ES-I3 (cell line): ENCODE data around the gene WASF1.
"Not testable (repeated sequence)": the region's sequence is repeated elsewhere in the genome, so short reads cannot be mapped to it uniquely, and the experiment has no call there.

Experiments used
- H3K36me3 ChIP-seq: 2 replicates; pipeline ENCODE4 v1.6.1; 2013; ENCODE audit warnings: mild to moderate bottlenecking, low read length, control low read depth, moderate library complexity; ENCODE audit not compliant: insufficient read depth
- H3K4me1 ChIP-seq: 2 replicates; pipeline ENCODE4 v1.6.1; 2013; ENCODE audit warnings: mild to moderate bottlenecking, control low read depth, low read length; ENCODE audit not compliant: insufficient read depth
- H3K9ac ChIP-seq: 2 replicates; pipeline ENCODE4 v1.6.1; 2013; ENCODE audit warnings: low read depth, mild to moderate bottlenecking, low read length, moderate library complexity
- H3K9me3 ChIP-seq: 2 replicates; pipeline ENCODE4 v1.6.1; 2013; ENCODE audit warnings: mild to moderate bottlenecking, low read length, moderate library complexity; ENCODE audit not compliant: control insufficient read depth, insufficient read depth

The WASF1 gene

DNA sequence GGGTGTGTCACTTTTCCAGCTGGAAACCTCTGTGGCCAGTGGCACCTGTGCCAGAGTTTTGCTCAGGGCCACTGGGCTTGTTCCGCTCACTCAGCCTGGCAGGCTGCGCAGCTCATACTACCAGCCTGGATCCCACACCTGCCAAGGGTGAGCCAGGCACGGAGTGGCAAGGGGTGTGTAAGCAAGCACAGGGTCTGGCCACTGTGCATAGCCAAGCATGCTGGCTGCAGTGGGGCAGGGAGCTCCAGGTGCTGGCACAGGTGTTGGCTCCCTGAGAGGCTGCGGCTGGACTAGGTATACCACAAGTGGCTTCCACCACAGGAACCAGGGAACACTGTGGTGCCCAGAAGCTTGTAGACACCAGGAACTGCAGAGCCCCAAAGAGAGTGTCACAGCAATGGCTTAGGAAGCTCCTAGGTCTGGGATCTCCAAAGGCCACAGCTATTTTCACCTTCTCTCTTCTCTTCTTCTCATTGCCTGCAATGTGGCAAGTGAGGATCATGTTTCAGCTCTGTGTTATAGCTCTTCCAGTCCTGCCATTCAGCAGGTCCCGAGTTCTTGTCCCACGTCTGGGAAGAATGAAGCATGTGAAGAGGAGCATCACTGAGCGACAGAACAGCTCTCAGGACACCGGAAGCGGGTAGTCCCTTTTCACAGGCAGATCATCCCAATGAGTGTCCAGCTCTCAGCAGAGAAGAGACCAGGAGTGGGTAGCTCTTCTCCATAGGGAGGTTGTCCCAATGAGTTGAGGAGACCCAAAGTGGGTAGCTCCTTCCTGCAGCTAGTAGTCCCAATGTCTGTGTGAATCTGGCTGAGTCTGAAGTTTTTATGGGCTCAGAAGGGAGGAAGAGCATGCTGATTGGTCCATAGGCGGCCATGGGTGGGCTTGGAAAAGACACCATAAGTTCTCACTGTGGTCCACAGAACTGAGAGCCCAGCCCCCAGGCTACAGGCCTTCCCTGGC is 41.3 kb downstream of the WASF1 start:
- Histone ChIP-seq H3K9me3 (peaks cover 29% of the 10 kb centered on the region), H3K9ac (no peak overlapping the region), H3K36me3 (peaks cover 9% of the 10 kb centered on the region), H3K4me1 (no peaks in the 10 kb centered on the region)

DNA sequence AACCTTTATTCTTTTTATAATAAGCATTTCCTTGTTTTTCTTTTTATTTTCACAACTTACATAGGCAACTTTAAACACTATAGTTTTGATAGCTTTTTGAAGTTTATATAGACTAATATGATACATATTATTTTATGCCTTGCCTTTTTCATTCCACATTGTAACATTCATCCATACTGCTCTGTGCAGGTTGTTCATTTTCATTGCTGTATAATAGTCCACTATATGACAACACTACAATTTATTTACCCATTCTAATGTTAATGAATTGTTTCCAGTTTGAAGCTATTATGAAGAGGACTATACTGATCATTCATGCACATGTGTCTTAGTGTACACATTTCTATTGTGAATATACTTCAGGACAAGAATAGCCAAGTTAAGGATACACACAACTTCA is 49.1 kb downstream of the WASF1 start:
- no peaks in the 10 kb centered on the region for H3K36me3 ChIP-seq
- no peak overlapping the region for H3K9ac ChIP-seq

DNA sequence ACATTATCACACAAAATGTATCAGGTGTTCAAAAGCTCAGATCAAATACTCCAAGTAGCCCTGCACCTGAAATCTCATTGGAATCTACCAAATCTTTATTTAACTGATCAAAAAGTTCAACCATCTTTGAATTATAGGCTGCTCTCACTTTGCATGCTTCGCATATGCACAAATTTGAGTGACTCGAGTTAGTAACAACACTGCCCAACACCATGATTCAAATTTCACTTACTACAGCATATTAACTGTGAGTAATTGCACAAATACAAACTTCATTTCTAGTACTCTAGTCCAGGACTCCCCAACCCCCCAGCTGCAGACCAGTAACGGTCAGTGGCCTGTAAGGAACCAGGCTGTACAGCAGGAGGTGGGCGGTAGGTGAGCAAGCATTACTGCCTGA is 51.1 kb downstream of the WASF1 start:
- no peaks in the 10 kb centered on the region for H3K4me1 ChIP-seq
- no peak overlapping the region for H3K9ac ChIP-seq
- 0 out of 2 replicates have a peak, but pooled peaks cover 3% of the 10 kb centered on the region for H3K9me3 ChIP-seq
- H3K36me3 ChIP-seq = no peaks in the 10 kb centered on the region

More for the DNA sequence above, 49.1 kb downstream of the WASF1 start:
- Histone ChIP-seq H3K9me3 (0 out of 2 replicates have a peak, but pooled peaks cover 1% of the 10 kb centered on the region), H3K4me1 (no peaks in the 10 kb centered on the region)

DNA sequence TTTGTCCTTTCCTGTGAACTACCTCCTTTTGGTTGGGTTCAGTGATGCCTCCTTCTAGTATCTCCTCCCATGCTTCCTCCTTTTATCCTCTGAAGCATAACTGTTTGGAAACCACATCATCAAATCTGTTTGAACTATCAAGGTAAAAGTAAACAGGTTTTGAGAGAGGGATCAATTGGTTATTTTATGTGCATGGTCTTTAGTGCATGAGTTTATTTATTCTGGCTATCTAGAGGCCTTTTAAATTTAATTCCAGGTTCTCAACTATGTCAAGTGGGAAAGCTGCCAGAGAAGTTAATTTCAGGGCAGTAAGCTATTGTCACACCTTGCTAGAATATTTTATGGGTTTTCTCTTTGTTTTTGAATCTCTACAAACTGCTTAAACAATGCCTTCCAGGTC is 54.1 kb downstream of the WASF1 start:
- no peaks in the 10 kb centered on the region for H3K4me1 ChIP-seq
- 0 out of 2 replicates have a peak, but pooled peaks cover 3% of the 10 kb centered on the region for H3K9me3 ChIP-seq
- H3K9ac ChIP-seq = no peak overlapping the region
- no peaks in the 10 kb centered on the region for H3K36me3 ChIP-seq

DNA sequence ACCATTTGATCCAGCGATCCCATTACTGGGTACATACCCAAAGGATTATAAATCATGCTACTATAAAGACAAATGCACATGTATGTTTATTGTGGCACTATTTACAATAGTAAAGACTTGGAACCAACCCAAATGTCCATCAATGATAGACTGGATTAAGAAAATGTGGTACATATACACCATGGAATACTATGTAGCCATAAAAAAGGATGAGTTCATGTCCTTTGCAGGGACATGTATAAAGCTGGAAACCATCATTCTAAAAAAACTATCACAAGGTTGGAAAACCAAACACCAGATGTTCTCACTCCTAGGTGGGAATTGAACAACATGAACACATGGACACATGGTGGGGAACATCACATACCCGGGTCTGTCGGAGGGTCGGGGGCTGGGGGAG is 57.8 kb downstream of the WASF1 start:
- not testable (repeated sequence) for H3K9me3 ChIP-seq, H3K36me3 ChIP-seq, H3K4me1 ChIP-seq, H3K9ac ChIP-seq

DNA sequence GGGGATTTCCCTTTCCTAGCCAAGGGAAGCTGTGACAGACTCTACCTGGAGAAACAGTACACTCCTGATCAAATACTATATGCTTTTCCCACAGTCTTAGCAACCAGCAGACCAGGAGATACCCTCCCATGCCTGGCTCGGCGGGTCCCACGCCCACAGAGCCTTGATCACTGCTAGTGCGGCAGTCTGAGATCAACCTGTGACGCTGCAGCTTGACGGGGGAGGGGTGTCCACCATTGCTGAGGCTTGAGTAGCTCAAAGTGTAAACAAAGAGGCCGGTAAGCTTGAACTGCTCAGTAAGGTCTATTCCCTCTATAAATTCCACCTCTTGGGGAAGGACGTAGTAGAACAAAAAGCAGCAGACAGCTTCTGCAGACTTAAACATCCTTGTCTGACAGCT is 63.2 kb downstream of the WASF1 start:
- Histone ChIP-seq H3K4me1 (no peaks in the 10 kb centered on the region), H3K9ac (no peak overlapping the region), H3K36me3 (no peaks in the 10 kb centered on the region), H3K9me3 (no peaks in the 10 kb centered on the region)

DNA sequence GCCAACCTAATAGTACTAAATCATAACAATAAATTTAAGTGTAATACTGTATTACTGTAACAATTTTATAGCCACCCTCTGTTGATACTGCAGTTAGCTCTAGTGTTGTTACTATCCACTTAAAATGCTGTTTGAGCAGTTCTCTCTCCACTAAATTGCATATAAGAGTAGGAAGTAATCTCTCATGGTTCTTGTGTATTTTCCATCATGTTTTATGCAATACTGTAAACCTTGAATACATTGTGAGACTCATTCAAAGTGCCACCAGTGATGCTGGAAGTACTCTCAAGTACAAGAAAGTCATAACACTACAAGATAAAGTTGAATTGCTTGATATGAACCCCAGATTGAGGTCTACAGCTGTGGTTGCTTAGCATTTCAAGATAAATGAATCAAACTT is 65.5 kb downstream of the WASF1 start:
- Histone ChIP-seq H3K9me3 (no peaks in the 10 kb centered on the region), H3K4me1 (no peaks in the 10 kb centered on the region), H3K36me3 (no peaks in the 10 kb centered on the region), H3K9ac (no peak overlapping the region)

DNA sequence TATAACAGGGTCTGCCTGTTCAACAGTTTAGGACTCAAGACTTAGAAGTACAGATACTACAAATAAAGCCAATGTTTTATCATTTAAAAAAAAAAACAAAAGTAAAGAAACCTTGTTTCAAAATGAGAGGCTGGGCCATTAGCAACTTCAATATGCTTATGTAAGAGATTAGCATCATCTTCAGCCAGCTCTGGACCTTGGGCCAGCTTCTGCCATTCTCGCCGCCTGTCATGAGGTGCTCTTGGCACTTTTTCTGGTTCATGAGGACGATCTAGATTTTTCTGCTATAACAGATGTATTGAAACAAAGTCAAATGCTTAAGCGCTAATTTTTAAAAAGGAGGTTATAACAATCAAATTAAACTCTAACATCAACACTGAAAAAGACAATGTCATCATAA is 74.2 kb downstream of the WASF1 start:
- H3K4me1 ChIP-seq = no peaks in the 10 kb centered on the region
- no peaks in the 10 kb centered on the region for H3K9me3 ChIP-seq
- no peaks in the 10 kb centered on the region; the same call in 1 of the 2 replicates for H3K36me3 ChIP-seq
- no peak overlapping the region for H3K9ac ChIP-seq

DNA sequence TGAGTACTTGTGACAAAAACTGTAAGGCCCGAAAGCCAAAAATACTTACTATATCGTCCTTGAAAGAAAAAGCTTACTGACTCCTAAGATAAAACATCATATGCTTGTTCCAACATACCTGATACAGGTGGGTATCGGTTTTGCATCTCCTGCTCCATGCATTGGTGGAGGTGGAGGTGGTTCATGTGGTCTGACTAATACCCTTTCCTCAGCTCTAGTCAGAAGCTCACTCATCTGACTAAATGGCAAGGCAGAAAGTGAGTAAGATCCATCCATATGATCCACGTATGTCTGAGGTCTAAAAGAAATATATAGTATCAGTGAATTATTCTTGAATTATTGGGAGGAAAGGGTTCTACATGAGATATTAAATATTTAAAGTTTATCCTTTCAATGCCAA is 76.2 kb downstream of the WASF1 start:
- Histone ChIP-seq H3K4me1 (no peaks in the 10 kb centered on the region), H3K9ac (no peak overlapping the region), H3K9me3 (no peaks in the 10 kb centered on the region), H3K36me3 (no peaks in the 10 kb centered on the region; the same call in 1 of the 2 replicates)

DNA sequence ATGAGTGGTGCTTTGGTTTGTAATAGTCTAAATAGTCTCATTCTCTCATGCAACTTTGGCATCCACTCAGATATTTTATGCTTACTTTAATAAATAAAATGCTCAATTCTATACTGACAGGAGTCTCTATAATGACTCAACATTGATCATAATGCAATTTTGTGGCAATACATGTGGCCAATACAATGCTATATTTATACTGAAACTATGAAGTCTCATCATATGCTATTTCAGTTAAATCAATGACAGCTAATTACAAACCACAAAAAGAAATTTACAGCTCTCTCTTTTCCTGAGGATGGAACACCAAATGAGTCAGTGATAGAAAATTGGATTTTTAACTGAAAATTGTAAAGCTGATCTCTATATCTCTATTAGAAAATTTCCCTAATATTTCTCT is 77.1 kb downstream of the WASF1 start:
- H3K9me3 ChIP-seq = no peaks in the 10 kb centered on the region
- H3K4me1 ChIP-seq = peaks cover 5% of the 10 kb centered on the region; the same call in 1 of the 2 replicates
- H3K9ac ChIP-seq = no peak overlapping the region
- H3K36me3 ChIP-seq = no peaks in the 10 kb centered on the region; the same call in 1 of the 2 replicates

DNA sequence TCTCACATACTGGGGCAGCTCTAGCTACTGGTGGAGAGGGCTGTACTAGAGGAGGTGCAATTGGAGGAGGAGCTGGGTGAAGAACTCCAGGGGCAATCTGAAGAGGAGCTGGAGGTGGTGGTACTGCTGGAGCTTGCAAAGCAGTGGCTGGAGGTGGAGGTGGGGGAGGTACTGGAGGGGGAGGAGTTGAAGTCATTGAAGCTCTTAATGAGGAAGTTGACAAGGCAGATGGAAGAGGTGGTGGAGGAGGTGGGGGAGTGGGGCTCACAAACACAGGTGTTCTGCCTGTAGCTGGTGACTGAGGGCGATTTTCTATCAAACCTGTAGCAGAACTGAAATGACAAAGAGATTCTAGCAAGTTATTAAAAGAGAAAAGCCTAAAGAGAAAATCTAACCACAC is 77.6 kb downstream of the WASF1 start:
- Histone ChIP-seq H3K9ac (no peak overlapping the region), H3K36me3 (no peaks in the 10 kb centered on the region; the same call in 1 of the 2 replicates), H3K4me1 (peaks cover 6% of the 10 kb centered on the region; the same call in 1 of the 2 replicates)

DNA sequence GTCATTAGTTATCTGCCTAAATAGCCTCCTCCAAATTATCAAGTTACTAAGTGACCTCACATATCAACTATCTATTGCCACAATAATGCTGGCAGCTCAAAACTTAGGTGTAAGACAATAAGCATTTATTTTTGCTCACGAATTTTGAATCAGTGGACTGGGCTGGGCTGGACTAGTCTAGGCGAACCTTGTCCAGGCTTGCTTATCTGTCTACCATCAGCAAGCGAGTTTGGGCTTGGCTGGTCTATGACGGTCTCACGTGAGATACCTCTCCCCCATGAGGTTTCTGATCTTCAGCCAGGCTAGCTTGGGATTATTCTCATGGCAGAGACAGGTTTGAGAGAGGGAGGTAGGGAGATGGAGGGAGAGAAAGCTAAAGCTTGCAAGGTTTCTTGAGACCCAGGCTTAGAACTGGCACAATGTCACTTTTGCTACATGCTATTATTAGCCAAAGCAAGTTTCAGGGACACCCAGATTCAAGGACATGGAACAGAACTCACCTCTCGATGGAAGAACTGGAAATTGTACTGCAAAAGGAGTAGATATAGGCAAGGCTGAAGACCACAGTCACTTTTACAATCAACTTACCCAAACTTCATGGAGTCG is 80.9 kb downstream of the WASF1 start:
- Histone ChIP-seq H3K36me3 (no peaks in the 10 kb centered on the region; the same call in 1 of the 2 replicates), H3K4me1 (peaks cover 6% of the 10 kb centered on the region; the same call in 1 of the 2 replicates), H3K9me3 (no peaks in the 10 kb centered on the region), H3K9ac (no peak overlapping the region)

More for the DNA sequence above, 77.6 kb downstream of the WASF1 start:
- no peaks in the 10 kb centered on the region for H3K9me3 ChIP-seq

DNA sequence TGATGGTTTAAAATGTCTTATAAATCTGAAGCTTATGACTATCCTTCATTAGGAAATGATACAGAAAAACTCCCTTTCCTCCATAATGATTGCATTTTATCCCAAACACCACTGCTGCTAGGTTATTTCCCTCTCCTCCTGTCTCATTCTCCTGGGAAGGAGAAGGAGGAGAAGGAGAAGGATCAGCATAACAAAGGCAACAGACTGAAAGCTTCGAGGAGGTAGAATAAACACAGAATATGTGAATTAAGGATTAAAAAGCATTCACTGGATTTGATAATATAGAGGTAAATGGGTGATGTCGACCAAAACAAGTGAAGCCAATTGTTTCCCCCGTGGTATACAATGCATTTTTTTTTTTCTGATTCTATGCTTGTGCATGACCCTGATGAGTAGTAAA is 82.0 kb downstream of the WASF1 start:
- Histone ChIP-seq H3K4me1 (peaks cover 6% of the 10 kb centered on the region; the same call in 1 of the 2 replicates), H3K36me3 (no peaks in the 10 kb centered on the region; the same call in 1 of the 2 replicates), H3K9ac (no peak overlapping the region), H3K9me3 (no peaks in the 10 kb centered on the region)

DNA sequence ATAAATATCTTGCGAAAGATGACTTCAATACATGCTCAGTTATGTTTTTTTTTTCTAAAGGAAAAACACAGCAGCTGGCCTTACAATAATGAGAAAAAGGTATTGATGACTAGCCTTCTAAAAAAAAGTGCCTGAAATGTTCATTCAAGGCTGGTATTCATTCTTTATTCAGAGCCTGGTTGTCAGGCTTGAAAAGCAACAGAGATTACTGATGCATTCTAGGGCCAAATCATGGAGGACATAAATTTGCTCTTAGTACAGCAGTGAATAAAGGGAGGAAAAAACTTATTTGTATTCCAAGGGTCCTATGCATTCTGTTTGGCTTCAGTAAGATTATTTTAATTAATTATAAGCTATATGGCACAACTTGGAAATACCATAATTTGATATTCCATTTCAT is 83.5 kb downstream of the WASF1 start:
- Histone ChIP-seq H3K9ac (no peak overlapping the region), H3K4me1 (peaks cover 6% of the 10 kb centered on the region; the same call in 1 of the 2 replicates), H3K36me3 (no peaks in the 10 kb centered on the region; the same call in 1 of the 2 replicates), H3K9me3 (no peaks in the 10 kb centered on the region)
